ENCODE data around the gene EXOC6B.

Gene EXOC6B

GRCh38 chr2:72573232-72573631, 252.6 kb downstream of the EXOC6B start:
- POLR2A ChIA-PET: no interaction called here
- CTCF ChIA-PET: no interaction called here
- TF ChIP-seq ZNF140 (tag by site-specific recombination; IDR thresholded peaks at IDR 0.05) (no peak), BCL11B (tag by site-specific recombination; IDR thresholded peaks at IDR 0.05; ENCODE audit: low read depth) (no peak), ZNF555 (tag by site-specific recombination; conservative IDR thresholded peaks at IDR 0.05) (no peak), ATF2 (tag by site-specific recombination; IDR thresholded peaks at IDR 0.05; ENCODE audit: low read depth) (no peak), ZNF211 (tag by site-specific recombination; IDR thresholded peaks at IDR 0.05; ENCODE audit: low read depth) (no peak), KLF17 (tag by site-specific recombination; IDR thresholded peaks at IDR 0.05) (no peak), ZNF138 (tag by site-specific recombination; IDR thresholded peaks at IDR 0.05; ENCODE audit: borderline replicate concordance) (no peak), ZNF654 (tag by site-specific recombination; IDR thresholded peaks at IDR 0.05; ENCODE audit: low read depth) (no peak), TCF7L2 (IDR thresholded peaks at IDR 0.05; ENCODE audit: borderline replicate concordance, low read depth, low read length) (no peak), ZIC2 (tag by site-specific recombination; IDR thresholded peaks at IDR 0.05) (no peak), SCRT2 (tag by site-specific recombination; IDR thresholded peaks at IDR 0.05) (no peak), ZNF19 (tag by site-specific recombination; IDR thresholded peaks at IDR 0.05; ENCODE audit: low read depth) (no peak), ZNF155 (tag by site-specific recombination; IDR thresholded peaks at IDR 0.05) (no peak), OSR2 (tag by site-specific recombination; IDR thresholded peaks at IDR 0.05) (no peak), INSM2 (tag by site-specific recombination; IDR thresholded peaks at IDR 0.05) (no peak), ZNF561 (tag by site-specific recombination; IDR thresholded peaks at IDR 0.05; ENCODE audit: borderline replicate concordance) (no peak), ZNF366 (tag by site-specific recombination; conservative IDR thresholded peaks at IDR 0.05) (no peak), ZBTB26 (tag by site-specific recombination; optimal IDR thresholded peaks at IDR 0.05) (no peak), REST (tag by site-specific recombination; IDR thresholded peaks at IDR 0.05) (no peak), ZFP69B (tag by site-specific recombination; IDR thresholded peaks at IDR 0.05) (no peak)
- Histone ChIP-seq H3K27ac (ENCODE audit: extremely low read depth, low read depth, low read length) (no peak overlapping the region), H3K4me1 (ENCODE audit: control insufficient read depth, insufficient read depth, low read length) (no peaks in the 10 kb centered on the region), H3K9me3 (ENCODE audit: control insufficient read depth, insufficient read depth, low read depth, low read length) (no peaks in the 10 kb centered on the region), H3K36me3 (ENCODE audit: control insufficient read depth in 2 of 2, insufficient read depth in 1 of 2, low read length in 2 of 2) (no peaks in the 10 kb centered on the region), H3K4me3 (ENCODE audit: low read depth, low read length) (no peak overlapping the region)
